GM12873 (cell line): ENCODE data around the gene HIGD1B.

Experiments used
- TF ChIP-seq, protein P1 (sequence below): IDR thresholded peaks from 2 replicates; pipeline ENCODE4 v1.5.1; 2012; ENCODE audit warnings: low read depth, mild to moderate bottlenecking, moderate library complexity, low read length, control low read depth; ENCODE audit not compliant: insufficient read depth; ENCODE audit errors: missing control alignments

The HIGD1B gene

DNA sequence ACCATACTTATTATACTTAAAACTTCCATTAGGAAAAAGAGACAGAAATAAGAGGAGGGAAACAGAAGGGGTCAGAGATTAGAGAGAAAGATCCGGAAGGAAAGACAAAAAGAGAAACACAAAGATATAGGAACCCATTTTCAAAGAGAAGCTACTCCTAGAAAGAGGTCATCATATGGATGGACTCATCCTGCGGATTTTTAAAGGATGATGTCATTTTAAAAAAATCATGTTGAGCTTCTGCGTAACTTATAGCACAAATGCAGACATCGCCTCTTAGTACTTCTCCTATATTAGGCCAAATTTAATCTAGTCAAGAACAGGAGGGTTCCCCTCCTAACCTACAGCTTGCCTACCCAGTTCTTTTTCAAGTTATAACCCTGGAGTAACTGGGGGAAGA is 33.5 kb downstream of the HIGD1B start:
- TF ChIP-seq, protein P1, sequence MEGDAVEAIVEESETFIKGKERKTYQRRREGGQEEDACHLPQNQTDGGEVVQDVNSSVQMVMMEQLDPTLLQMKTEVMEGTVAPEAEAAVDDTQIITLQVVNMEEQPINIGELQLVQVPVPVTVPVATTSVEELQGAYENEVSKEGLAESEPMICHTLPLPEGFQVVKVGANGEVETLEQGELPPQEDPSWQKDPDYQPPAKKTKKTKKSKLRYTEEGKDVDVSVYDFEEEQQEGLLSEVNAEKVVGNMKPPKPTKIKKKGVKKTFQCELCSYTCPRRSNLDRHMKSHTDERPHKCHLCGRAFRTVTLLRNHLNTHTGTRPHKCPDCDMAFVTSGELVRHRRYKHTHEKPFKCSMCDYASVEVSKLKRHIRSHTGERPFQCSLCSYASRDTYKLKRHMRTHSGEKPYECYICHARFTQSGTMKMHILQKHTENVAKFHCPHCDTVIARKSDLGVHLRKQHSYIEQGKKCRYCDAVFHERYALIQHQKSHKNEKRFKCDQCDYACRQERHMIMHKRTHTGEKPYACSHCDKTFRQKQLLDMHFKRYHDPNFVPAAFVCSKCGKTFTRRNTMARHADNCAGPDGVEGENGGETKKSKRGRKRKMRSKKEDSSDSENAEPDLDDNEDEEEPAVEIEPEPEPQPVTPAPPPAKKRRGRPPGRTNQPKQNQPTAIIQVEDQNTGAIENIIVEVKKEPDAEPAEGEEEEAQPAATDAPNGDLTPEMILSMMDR: no peak

- TF ChIP-seq, protein P1: no peak
Observed at GRCh38 chr17:44884941-44885340, 37.3 kb downstream of the HIGD1B start.

DNA sequence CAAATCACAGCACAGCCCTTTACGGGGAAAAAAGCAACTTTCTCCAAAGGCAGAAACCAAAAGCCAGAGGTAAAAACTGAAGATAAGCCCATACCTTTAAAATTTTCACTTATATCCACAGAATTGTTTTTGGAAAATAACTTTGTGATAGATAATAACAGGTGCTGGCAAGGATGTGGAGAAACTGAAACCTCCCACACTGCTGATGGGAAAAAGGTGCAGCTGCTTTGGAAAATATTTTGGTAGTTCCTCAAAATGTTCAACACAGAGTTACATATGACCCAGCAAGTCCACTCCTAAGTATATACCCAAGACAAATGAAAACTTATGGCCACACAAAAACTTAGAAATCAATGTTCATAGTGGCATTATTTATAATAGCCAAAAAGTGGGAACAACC is 39.3 kb downstream of the HIGD1B start:
- TF ChIP-seq, protein P1: no peak

- TF ChIP-seq, protein P1: no peak
Observed at GRCh38 chr17:44887971-44888954, 40.6 kb downstream of the HIGD1B start.

GRCh38 chr17:44889003-44889402 is 41.3 kb downstream of the HIGD1B start:
- TF ChIP-seq, protein P1: no peak

DNA sequence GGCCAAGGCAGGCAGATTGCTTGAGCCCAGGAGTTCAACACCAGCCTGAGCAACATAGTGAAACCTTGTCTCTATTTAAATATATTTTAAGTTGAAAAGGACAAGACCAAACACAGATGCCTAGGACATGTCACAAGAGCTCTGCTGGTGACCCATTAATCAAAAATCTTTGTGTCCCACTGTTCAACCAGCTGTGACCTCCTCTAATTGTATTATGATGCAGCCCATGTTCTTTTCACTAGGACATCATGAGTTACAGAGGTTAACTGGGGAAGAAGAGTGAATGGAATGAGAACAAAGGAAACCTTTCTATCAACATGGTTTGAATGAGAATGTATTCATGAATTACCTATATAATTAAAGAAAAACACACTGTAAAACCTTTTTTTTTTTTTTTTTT is 44.6 kb downstream of the HIGD1B start:
- TF ChIP-seq, protein P1: no peak

GRCh38 chr17:44894642-44895041 is 47.0 kb downstream of the HIGD1B start:
- TF ChIP-seq, protein P1: peak; percentile 16
